ENCODE results near the gene STX18. TPM values are rescaled to one million over a fixed set of nuclear protein-coding genes. Genes with fewer than 3 reads are reported as not detected.

Gene STX18
- total and polyA plus RNA-seq, 2 donors (not counting 3 experiments of a cell fraction or from before 2014, with no cell fraction given) = 30.7 to 31.2 TPM

DNA sequence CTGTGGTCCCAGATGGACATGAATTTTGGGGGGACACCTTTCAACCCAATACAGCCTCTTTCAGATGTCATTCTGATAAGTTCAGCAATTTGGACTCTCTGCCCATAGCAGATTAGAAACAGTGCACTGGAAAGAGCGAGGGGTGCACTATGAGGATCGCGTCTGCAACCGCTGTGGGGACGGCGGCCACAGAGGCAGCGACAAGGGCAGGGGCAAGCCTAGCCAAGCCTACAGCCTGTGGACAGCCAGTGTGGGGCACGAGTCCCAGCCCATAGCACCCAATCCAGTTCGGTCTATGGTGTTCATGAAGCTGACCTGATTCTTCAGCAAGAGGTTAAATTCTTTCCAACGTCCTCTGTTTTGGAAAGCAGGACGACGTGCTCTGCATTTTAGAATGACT, 164.7 kb downstream of the STX18 start:
- Histone ChIP-seq H3K4me2 (ENCODE audit: insufficient read depth, low read length) (no peak overlapping the region), H3K9me3 (replicated peaks; ENCODE audit: control insufficient read depth, insufficient read depth, low read length) (no peaks in the 10 kb centered on the region), H3K27ac (ENCODE audit: insufficient read depth, low read depth, low read length) (no peak overlapping the region), H3K9me1 (replicated peaks; ENCODE audit: control insufficient read depth, extremely low read depth, insufficient read depth, low read length) (no peaks in the 10 kb centered on the region), H3K9ac (replicated peaks; ENCODE audit: extremely low read depth, insufficient read depth, low read length) (no peak overlapping the region), H3K36me3 (ENCODE audit: control insufficient read depth in 2 of 2, extremely low read depth in 1 of 2, insufficient read depth in 2 of 2, low read length in 2 of 2) (no peaks in the 10 kb centered on the region), H2AFZ (ENCODE audit: low read depth, low read length) (no peak overlapping the region), H3K4me1 (ENCODE audit: control insufficient read depth, extremely low read depth, insufficient read depth, low read length) (no peaks in the 10 kb centered on the region), H3K4me3 (replicated peaks in 1 of 3; ENCODE audit: insufficient read depth in 1 of 3, low read depth in 1 of 3, low read length in 3 of 3) (no peak overlapping the region), H3K27me3 (ENCODE audit: control insufficient read depth in 2 of 2, insufficient read depth in 2 of 2, low read length in 2 of 2) (peaks cover under 1 to 3% of the 10 kb centered on the region in 2 experiments), H3K79me2 (ENCODE audit: control insufficient read depth, insufficient read depth, low read length) (no peaks in the 10 kb centered on the region), H4K20me1 (replicated peaks; ENCODE audit: control insufficient read depth, extremely low read depth, insufficient read depth, low read length) (no peaks in the 10 kb centered on the region)
- dilution Hi-C loops (cut with MboI; ENCODE audit: extremely low pct_ligation_motif_present, low sequenced_read_pairs) = no loop called here
- DNase-seq (ENCODE audit: low read depth, low spot score) = no peak
- no TSS peak for BruUV-seq (replicated peaks)
- TF ChIP-seq GATA2 (IDR thresholded peaks at IDR 0.05; ENCODE audit: insufficient read depth, insufficient read length, low read depth, low read length) (no peak), JUN (IDR thresholded peaks at IDR 0.05; ENCODE audit: borderline replicate concordance, insufficient read depth, insufficient read length, low read depth) (no peak), POLR2AphosphoS5 (IDR thresholded peaks at IDR 0.05; ENCODE audit: insufficient read depth, low read depth, low read length) (no peak), POLR2A (IDR thresholded peaks at IDR 0.05; ENCODE audit: low read depth, low read length) (no peak), MYC (IDR thresholded peaks at IDR 0.05; ENCODE audit: low read depth, low read length) (no peak), EZH2 (IDR thresholded peaks at IDR 0.05; ENCODE audit: borderline replicate concordance, low read depth, low read length, severe bottlenecking) (no peak), FOS (IDR thresholded peaks at IDR 0.05; ENCODE audit: borderline replicate concordance, insufficient read depth, low read length) (no peak)
- TF ChIP-seq, protein P1, sequence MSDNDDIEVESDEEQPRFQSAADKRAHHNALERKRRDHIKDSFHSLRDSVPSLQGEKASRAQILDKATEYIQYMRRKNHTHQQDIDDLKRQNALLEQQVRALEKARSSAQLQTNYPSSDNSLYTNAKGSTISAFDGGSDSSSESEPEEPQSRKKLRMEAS (IDR thresholded peaks at IDR 0.05; ENCODE audit: insufficient read depth, insufficient read length) = no peak
- TF ChIP-seq, protein P2, sequence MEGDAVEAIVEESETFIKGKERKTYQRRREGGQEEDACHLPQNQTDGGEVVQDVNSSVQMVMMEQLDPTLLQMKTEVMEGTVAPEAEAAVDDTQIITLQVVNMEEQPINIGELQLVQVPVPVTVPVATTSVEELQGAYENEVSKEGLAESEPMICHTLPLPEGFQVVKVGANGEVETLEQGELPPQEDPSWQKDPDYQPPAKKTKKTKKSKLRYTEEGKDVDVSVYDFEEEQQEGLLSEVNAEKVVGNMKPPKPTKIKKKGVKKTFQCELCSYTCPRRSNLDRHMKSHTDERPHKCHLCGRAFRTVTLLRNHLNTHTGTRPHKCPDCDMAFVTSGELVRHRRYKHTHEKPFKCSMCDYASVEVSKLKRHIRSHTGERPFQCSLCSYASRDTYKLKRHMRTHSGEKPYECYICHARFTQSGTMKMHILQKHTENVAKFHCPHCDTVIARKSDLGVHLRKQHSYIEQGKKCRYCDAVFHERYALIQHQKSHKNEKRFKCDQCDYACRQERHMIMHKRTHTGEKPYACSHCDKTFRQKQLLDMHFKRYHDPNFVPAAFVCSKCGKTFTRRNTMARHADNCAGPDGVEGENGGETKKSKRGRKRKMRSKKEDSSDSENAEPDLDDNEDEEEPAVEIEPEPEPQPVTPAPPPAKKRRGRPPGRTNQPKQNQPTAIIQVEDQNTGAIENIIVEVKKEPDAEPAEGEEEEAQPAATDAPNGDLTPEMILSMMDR (IDR thresholded peaks at IDR 0.05; ENCODE audit: extremely low read depth in 1 of 2, insufficient read depth in 1 of 2, low read depth in 1 of 2, low read length in 2 of 2) = no peak
- FAIRE-seq = no peak
- ChIA-PET CTCF (no interaction called here), POLR2A (no interaction called here)
- intact Hi-C loops (cut with micrococcal nuclease) = no loop called here
